DND-41 (cell line): ENCODE results near the gene HBE1.

ENCODE experiments used
- ATAC-seq: fragments of 200-7000 bp; cut with Tn5 transposase; 3 replicates; pipeline ENCODE4 v1.9.1; 2021; ENCODE audit warnings: low read depth; ENCODE audit not compliant: insufficient read depth
- DNase-seq: peaks from one replicate; pipeline ENCODE4 v3.0.0-alpha.2; 2020
- H2AFZ ChIP-seq: 2 replicates; pipeline ENCODE4 v1.6.0; 2012; ENCODE audit warnings: low read depth, low read length
- H3K27ac ChIP-seq: 2 replicates; pipeline ENCODE4 v1.5.1; 2012; ENCODE audit warnings: low read length, inconsistent platforms
- H3K27me3 ChIP-seq: fragments of 200-600 bp; sonication (generic); 2 replicates; pipeline ENCODE4 v1.6.0; 2012; ENCODE audit warnings: low read length, mild to moderate bottlenecking, inconsistent platforms; ENCODE audit not compliant: insufficient read depth, poor library complexity
- H3K36me3 ChIP-seq: 2 replicates; pipeline ENCODE4 v1.5.1; 2012; ENCODE audit warnings: low read length, inconsistent platforms; ENCODE audit not compliant: insufficient read depth
- H3K4me1 ChIP-seq: 2 replicates; pipeline ENCODE4 v1.5.1; 2012; ENCODE audit warnings: mild to moderate bottlenecking, low read length; ENCODE audit not compliant: insufficient read depth
- H3K4me2 ChIP-seq: 2 replicates; pipeline ENCODE4 v1.6.0; 2012; ENCODE audit warnings: mild to moderate bottlenecking, moderate library complexity, low read length, inconsistent platforms; ENCODE audit not compliant: insufficient read depth
- H3K4me3 ChIP-seq, 2 experiments: fragments of 200-600 bp in 1 of 2; shearing (Covaris generic) in 1 of 2; 2 replicates each; pipeline ENCODE4 v1.5.1; 2012 to 2016; ENCODE audit warnings: inconsistent platforms in 2 of 2, low read length in 2 of 2, mild to moderate bottlenecking in 2 of 2, low read depth in 1 of 2, moderate library complexity in 1 of 2
- H3K79me2 ChIP-seq: 2 replicates; pipeline ENCODE4 v1.6.0; 2012; ENCODE audit warnings: low read length, inconsistent platforms; ENCODE audit not compliant: insufficient read depth
- H3K9ac ChIP-seq: 2 replicates; pipeline ENCODE4 v1.6.0; 2012; ENCODE audit warnings: low read depth, mild to moderate bottlenecking, inconsistent platforms, low read length, moderate library complexity
- H3K9me3 ChIP-seq: 2 replicates; pipeline ENCODE4 v1.5.1; 2012; ENCODE audit warnings: low read length, moderate library complexity, mild to moderate bottlenecking, inconsistent platforms; ENCODE audit not compliant: insufficient read depth, severe bottlenecking
- H4K20me1 ChIP-seq: 2 replicates; pipeline ENCODE4 v1.6.0; 2012; ENCODE audit warnings: low read length; ENCODE audit not compliant: insufficient read depth
- EZH2 ChIP-seq: IDR thresholded peaks from 3 replicates; pipeline ENCODE4 v1.6.1; 2012; ENCODE audit warnings: borderline replicate concordance, low read depth, mild to moderate bottlenecking, moderate library complexity, low read length, inconsistent platforms; ENCODE audit not compliant: severe bottlenecking
- TF ChIP-seq, protein P1 (sequence below): IDR thresholded peaks from 2 replicates; pipeline ENCODE4 v1.5.1; 2012; ENCODE audit warnings: borderline replicate concordance, low read length, moderate library complexity, mild to moderate bottlenecking; ENCODE audit not compliant: poor library complexity, severe bottlenecking; ENCODE audit errors: extremely low read depth

The HBE1 gene

DNA sequence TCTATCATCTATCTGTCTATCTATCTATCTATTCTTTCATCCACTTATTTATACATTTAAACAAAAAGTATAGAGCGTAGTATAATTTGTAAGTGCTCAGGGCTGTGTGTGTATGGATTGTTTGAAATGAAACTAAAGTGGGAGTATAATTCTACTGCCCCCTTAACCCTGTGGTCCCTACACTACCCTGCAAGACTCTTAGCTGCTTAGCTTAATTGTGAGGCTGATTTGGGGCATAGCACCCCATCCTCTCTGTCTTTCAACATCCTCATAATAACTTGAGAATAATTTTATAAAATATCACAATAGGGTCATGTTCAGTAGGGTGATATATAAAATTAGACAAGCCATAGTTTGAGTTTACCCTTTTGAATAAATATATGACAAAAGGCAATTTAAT, 20.4 kb upstream of the HBE1 start:
- ATAC-seq (no peak), DNase-seq (no peak)
- Histone ChIP-seq H2AFZ (no peak overlapping the region), H3K9me3 (no peaks in the 10 kb centered on the region), H3K36me3 (no peaks in the 10 kb centered on the region), H3K27me3 (no peaks in the 10 kb centered on the region), H3K4me3 (no peak overlapping the region), H3K27ac (no peak overlapping the region), H3K9ac (no peak overlapping the region), H3K4me1 (no peaks in the 10 kb centered on the region), H3K79me2 (no peaks in the 10 kb centered on the region), H4K20me1 (no peaks in the 10 kb centered on the region), H3K4me2 (no peak overlapping the region)
- TF ChIP-seq, protein P1, sequence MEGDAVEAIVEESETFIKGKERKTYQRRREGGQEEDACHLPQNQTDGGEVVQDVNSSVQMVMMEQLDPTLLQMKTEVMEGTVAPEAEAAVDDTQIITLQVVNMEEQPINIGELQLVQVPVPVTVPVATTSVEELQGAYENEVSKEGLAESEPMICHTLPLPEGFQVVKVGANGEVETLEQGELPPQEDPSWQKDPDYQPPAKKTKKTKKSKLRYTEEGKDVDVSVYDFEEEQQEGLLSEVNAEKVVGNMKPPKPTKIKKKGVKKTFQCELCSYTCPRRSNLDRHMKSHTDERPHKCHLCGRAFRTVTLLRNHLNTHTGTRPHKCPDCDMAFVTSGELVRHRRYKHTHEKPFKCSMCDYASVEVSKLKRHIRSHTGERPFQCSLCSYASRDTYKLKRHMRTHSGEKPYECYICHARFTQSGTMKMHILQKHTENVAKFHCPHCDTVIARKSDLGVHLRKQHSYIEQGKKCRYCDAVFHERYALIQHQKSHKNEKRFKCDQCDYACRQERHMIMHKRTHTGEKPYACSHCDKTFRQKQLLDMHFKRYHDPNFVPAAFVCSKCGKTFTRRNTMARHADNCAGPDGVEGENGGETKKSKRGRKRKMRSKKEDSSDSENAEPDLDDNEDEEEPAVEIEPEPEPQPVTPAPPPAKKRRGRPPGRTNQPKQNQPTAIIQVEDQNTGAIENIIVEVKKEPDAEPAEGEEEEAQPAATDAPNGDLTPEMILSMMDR: no peak
- no peak for TF ChIP-seq EZH2

DNA sequence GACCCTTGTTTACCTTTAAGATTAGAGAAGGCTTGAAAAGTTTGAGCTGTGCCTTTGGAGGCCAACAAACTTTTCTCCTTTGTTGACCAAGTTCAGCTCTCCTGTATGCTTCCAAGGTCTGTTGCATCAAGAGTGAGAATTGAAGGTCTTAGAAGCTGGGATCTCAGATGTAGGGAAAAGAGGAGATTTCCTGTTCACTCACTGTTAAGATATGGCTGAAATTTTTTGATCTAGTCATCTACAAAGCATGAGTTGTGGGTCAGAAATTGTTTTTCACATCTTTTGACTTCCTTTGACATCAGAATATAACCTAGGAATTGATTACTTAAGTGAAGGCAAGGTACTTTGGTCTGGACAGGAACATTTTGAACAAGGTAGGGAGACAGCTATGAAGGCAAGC, 20.0 kb upstream of the HBE1 start:
- Histone ChIP-seq H3K4me1 (no peaks in the 10 kb centered on the region), H2AFZ (no peak overlapping the region), H3K4me2 (no peak overlapping the region), H3K36me3 (no peaks in the 10 kb centered on the region), H4K20me1 (no peaks in the 10 kb centered on the region), H3K9ac (no peak overlapping the region), H3K9me3 (no peaks in the 10 kb centered on the region), H3K79me2 (no peaks in the 10 kb centered on the region), H3K27me3 (no peaks in the 10 kb centered on the region), H3K4me3 (no peak overlapping the region), H3K27ac (no peak overlapping the region)
- TF ChIP-seq EZH2: no peak
- TF ChIP-seq, protein P1: no peak
- DNase-seq (no peak), ATAC-seq (no peak)

DNA sequence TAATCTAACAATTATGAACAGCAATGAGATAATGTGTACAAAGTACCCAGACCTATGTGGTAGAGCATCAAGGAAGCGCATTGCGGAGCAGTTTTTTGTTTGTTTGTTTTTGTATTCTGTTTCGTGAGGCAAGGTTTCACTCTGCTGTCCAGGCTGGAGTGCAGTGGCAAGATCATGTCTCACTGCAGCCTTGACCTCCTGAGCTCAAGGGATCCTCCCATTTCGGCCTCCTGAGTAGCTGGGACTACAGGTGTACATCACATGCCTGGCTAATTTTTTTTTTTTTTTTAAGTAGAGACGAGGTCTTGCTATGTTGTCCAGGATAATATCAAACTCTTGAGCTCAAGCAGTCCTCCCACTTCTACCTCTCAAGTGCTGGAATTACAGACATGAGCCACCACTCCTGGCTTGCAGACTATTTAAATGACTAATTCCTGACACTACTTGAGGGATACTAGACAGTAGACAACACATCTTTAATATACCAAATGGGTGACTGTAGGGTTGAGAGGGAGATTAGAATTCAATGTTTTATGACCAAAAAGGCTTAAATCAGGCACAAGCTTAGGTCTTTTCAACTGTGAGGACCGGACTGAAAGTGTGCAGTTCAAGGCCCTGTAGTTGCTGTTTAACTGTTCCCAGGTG, 19.3 kb upstream of the HBE1 start:
- TF ChIP-seq EZH2: no peak
- TF ChIP-seq, protein P1: no peak
- Histone ChIP-seq H3K4me1 (no peaks in the 10 kb centered on the region), H3K27ac (no peak overlapping the region), H4K20me1 (no peaks in the 10 kb centered on the region), H3K27me3 (no peaks in the 10 kb centered on the region), H3K4me2 (no peak overlapping the region), H3K79me2 (no peaks in the 10 kb centered on the region), H3K36me3 (no peaks in the 10 kb centered on the region), H3K9ac (no peak overlapping the region), H3K9me3 (no peaks in the 10 kb centered on the region), H3K4me3 (no peak overlapping the region), H2AFZ (no peak overlapping the region)
- no peak for DNase-seq
- ATAC-seq: no peak
